H9 (cell line): Measurements from ENCODE around the gene ALDOA. TPM values are rescaled to one million over a fixed set of nuclear protein-coding genes. Genes with fewer than 3 reads are reported as not detected.
A peak's percentile ranks its signal among the peaks of the same experiment; 100 is the strongest.

Experiments
- DNase-seq: peaks from one replicate; pipeline ENCODE4 v3.0.0-alpha.2; 2017
- H2AFZ ChIP-seq: one replicate; pipeline ENCODE4 v1.6.1; 2013; ENCODE audit warnings: mild to moderate bottlenecking, low read length, control low read depth, moderate library complexity
- H2AK5ac ChIP-seq: 2 replicates; pipeline ENCODE4 v1.6.1; 2013; ENCODE audit warnings: low read length, control low read depth, mixed read lengths; ENCODE audit not compliant: insufficient read length
- H2BK120ac ChIP-seq: one replicate; pipeline ENCODE4 v1.6.1; 2013; ENCODE audit warnings: low read depth, mild to moderate bottlenecking, low read length, control low read depth, inconsistent platforms; ENCODE audit not compliant: poor library complexity, severe bottlenecking
- H2BK12ac ChIP-seq: 2 replicates; pipeline ENCODE4 v1.6.1; 2013; ENCODE audit warnings: low read length, control low read depth, mixed read lengths, low read depth; ENCODE audit not compliant: insufficient read length
- H2BK15ac ChIP-seq: 2 replicates; pipeline ENCODE4 v1.6.1; 2013; ENCODE audit warnings: low read depth, low read length, control low read depth
- H2BK20ac ChIP-seq: one replicate; pipeline ENCODE4 v1.6.1; 2013; ENCODE audit warnings: low read depth, mild to moderate bottlenecking, low read length, control low read depth, inconsistent platforms; ENCODE audit not compliant: poor library complexity, severe bottlenecking
- H2BK5ac ChIP-seq: 2 replicates; pipeline ENCODE4 v1.6.1; 2013; ENCODE audit warnings: low read length, control low read depth, mixed read lengths; ENCODE audit not compliant: insufficient read length
- H3K14ac ChIP-seq: 2 replicates; pipeline ENCODE4 v1.6.1; 2013; ENCODE audit warnings: low read length, control low read depth; ENCODE audit not compliant: insufficient read depth
- H3K18ac ChIP-seq: 2 replicates; pipeline ENCODE4 v1.6.1; 2013; ENCODE audit warnings: low read depth, mild to moderate bottlenecking, mixed read lengths, low read length, control low read depth; ENCODE audit not compliant: insufficient read length
- H3K23ac ChIP-seq: 2 replicates; pipeline ENCODE4 v1.6.1; 2013; ENCODE audit warnings: low read length, control low read depth, mixed read lengths, low read depth; ENCODE audit not compliant: insufficient read length
- H3K23me2 ChIP-seq: 2 replicates; pipeline ENCODE4 v1.6.1; 2013; ENCODE audit warnings: low read depth, mild to moderate bottlenecking, mixed read lengths, low read length, control low read depth; ENCODE audit not compliant: insufficient read length, poor library complexity, severe bottlenecking
- H3K27ac ChIP-seq: 2 replicates; pipeline ENCODE4 v1.5.1; 2013; ENCODE audit warnings: low read length, control low read depth, mixed read lengths, low read depth; ENCODE audit not compliant: insufficient read length
- H3K27me3 ChIP-seq: 2 replicates; pipeline ENCODE4 v1.6.1; 2013; ENCODE audit warnings: low read length, control low read depth, inconsistent platforms; ENCODE audit not compliant: insufficient read depth
- H3K4ac ChIP-seq: 2 replicates; pipeline ENCODE4 v1.6.1; 2013; ENCODE audit warnings: low read depth, mild to moderate bottlenecking, control low read depth, inconsistent platforms, low read length, moderate library complexity
- H3K4me1 ChIP-seq: 2 replicates; pipeline ENCODE4 v1.6.1; 2013; ENCODE audit warnings: low read length, control low read depth, inconsistent platforms; ENCODE audit not compliant: insufficient read depth
- H3K4me2 ChIP-seq: 2 replicates; pipeline ENCODE4 v1.6.1; 2013; ENCODE audit warnings: low read length, control low read depth, mixed read lengths; ENCODE audit not compliant: insufficient read length, insufficient read depth
- H3K56ac ChIP-seq: 2 replicates; pipeline ENCODE4 v1.6.1; 2013; ENCODE audit warnings: low read depth, mild to moderate bottlenecking, mixed read lengths, low read length, control low read depth; ENCODE audit not compliant: insufficient read length
- H3K79me1 ChIP-seq: 2 replicates; pipeline ENCODE4 v1.6.1; 2013; ENCODE audit warnings: low read depth, mild to moderate bottlenecking, moderate library complexity, low read length, control low read depth, inconsistent platforms; ENCODE audit not compliant: insufficient read depth, poor library complexity, severe bottlenecking
- H3K79me2 ChIP-seq: 2 replicates; pipeline ENCODE4 v1.6.1; 2013; ENCODE audit warnings: low read length, control low read depth, inconsistent platforms; ENCODE audit not compliant: insufficient read depth
- H3K9ac ChIP-seq: 2 replicates; pipeline ENCODE4 v1.6.1; 2013; ENCODE audit warnings: low read length, control low read depth, mixed read lengths; ENCODE audit not compliant: insufficient read length; ENCODE audit errors: extremely low read depth
- H3K9me3 ChIP-seq: one replicate; pipeline ENCODE4 v1.6.1; 2013; ENCODE audit warnings: low read depth, low read length, inconsistent platforms; ENCODE audit not compliant: control insufficient read depth
- H3T11ph ChIP-seq: one replicate; pipeline ENCODE4 v1.6.1; 2013; ENCODE audit warnings: mild to moderate bottlenecking, low read length, control low read depth, inconsistent platforms
- H4K20me1 ChIP-seq: one replicate; pipeline ENCODE4 v1.6.1; 2013; ENCODE audit not compliant: control insufficient read depth, insufficient read length, insufficient read depth
- H4K5ac ChIP-seq: 2 replicates; pipeline ENCODE4 v1.6.1; 2013; ENCODE audit warnings: low read depth, mild to moderate bottlenecking, mixed read lengths, low read length, control low read depth; ENCODE audit not compliant: insufficient read length
- H4K8ac ChIP-seq: replicated peaks from 2 replicates; pipeline ENCODE4 v1.6.1; 2013; ENCODE audit warnings: low read length, control low read depth, mixed read lengths, low read depth; ENCODE audit not compliant: insufficient read length
- H4K91ac ChIP-seq: 2 replicates; pipeline ENCODE4 v1.6.1; 2013; ENCODE audit warnings: low read depth, mild to moderate bottlenecking, moderate library complexity, mixed read lengths, low read length, control low read depth; ENCODE audit not compliant: insufficient read length
- H3K27ac Mint-ChIP-seq, 3 experiments: 2 replicates in 2 of 3; 3 replicates in 1 of 3; pipeline ENCODE4 v1.8.0; 2020 to 2021; ENCODE audit warnings: mixed read lengths in 3 of 3, mild to moderate bottlenecking in 1 of 3, moderate library complexity in 1 of 3
- H3K27me3 Mint-ChIP-seq: 2 replicates; pipeline ENCODE4 v1.8.0; 2021; ENCODE audit warnings: low read depth, mild to moderate bottlenecking, moderate library complexity, mixed read lengths
- H3K36me3 Mint-ChIP-seq, 3 experiments: 2 replicates in 2 of 3; 3 replicates in 1 of 3; pipeline ENCODE4 v1.8.0; 2020 to 2021; ENCODE audit warnings: low read depth in 3 of 3, mixed read lengths in 3 of 3; ENCODE audit not compliant: insufficient read depth in 1 of 3
- H3K4me1 Mint-ChIP-seq, 2 experiments: 2 replicates each; pipeline ENCODE4 v1.8.0; 2020; ENCODE audit warnings: mixed read lengths in 2 of 2
- H3K4me3 Mint-ChIP-seq, 2 experiments: 2 replicates in 1 of 2; 3 replicates in 1 of 2; pipeline ENCODE4 v1.8.0; 2020 to 2021; ENCODE audit warnings: mild to moderate bottlenecking in 2 of 2, mixed read lengths in 2 of 2, moderate library complexity in 1 of 2
- H3K9me3 Mint-ChIP-seq, 2 experiments: 2 replicates in 1 of 2; 3 replicates in 1 of 2; pipeline ENCODE4 v1.8.0; 2020; ENCODE audit warnings: mild to moderate bottlenecking in 2 of 2, mixed read lengths in 2 of 2, moderate library complexity in 1 of 2
- CTCF ChIP-seq: fragments of 200-600 bp; sonication (generic); conservative IDR thresholded peaks from 3 replicates; pipeline ENCODE4 v1.8.0; 2021; ENCODE audit warnings: antibody characterized with exemption, mild to moderate bottlenecking
- WGBS: extraction: QIAGEN DNeasy Blood & Tissue Kit; methylation state at CpG from one replicate; pipeline ENCODE4 v1.1.7; 2013; ENCODE audit warnings: missing lambda C conversion rate, low lambda C conversion rate, mixed read lengths; ENCODE audit not compliant: insufficient read length; ENCODE audit errors: extremely low coverage; 5-methylcytosine and 5-hydroxymethylcytosine counted together
- total RNA-seq: library from RNA; stranded (reverse); gene quantifications from 2 replicates; pipeline ENCODE4 v1.2.1, GENCODE V29; 2021

ALDOA gene
- total RNA-seq, 1 experiment from 2014 or later, result 1,356 TPM

DNA sequence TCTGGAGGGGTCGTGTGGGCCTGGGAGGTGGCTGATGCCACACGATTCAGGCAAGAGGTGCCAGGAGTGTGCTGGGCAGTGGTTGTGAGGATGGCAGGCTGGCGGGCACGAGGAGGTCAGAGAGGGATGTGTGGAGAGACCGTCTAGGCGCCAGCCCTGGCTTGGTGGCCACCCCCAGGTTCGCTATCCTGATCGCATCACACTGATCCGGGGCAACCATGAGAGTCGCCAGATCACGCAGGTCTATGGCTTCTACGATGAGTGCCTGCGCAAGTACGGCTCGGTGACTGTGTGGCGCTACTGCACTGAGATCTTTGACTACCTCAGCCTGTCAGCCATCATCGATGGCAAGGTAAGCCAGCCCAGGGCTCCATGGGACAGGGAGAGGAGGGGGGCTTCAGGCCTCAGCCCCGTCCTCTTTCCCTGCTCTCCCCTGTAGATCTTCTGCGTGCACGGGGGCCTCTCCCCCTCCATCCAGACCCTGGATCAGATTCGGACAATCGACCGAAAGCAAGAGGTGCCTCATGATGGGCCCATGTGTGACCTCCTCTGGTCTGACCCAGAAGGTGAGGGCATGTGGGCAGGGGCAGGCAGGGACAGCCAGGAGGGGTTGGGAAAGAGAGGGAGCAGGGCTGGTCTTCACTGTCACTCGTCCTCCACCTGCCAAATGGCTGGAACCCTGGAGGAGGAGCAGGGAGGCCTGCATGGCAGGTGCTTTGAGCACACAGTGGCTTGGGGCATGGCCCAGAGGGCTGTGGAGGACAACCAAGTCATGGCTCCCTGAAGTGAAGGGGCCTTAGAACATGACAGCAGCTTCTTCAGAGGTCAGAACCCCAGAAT is 17.9 kb downstream of the ALDOA start:
- Histone ChIP-seq H3T11ph (no peak overlapping the region), H3K18ac (no peak overlapping the region), H2BK120ac (no peak overlapping the region), H2BK5ac (no peak overlapping the region), H3K9ac (no peak overlapping the region), H3K23me2 (no peaks in the 10 kb centered on the region), H3K9me3 (no peaks in the 10 kb centered on the region), H3K56ac (no peak overlapping the region), H2BK12ac (no peak overlapping the region), H2AFZ (no peak overlapping the region), H3K79me2 (peaks cover 2% of the 10 kb centered on the region; the same call in 1 of the 2 replicates), H3K14ac (no peak overlapping the region), H2BK20ac (no peak overlapping the region), H3K23ac (no peak overlapping the region), H3K4me1 (no peaks in the 10 kb centered on the region), H2AK5ac (no peak overlapping the region), H4K20me1 (no peaks in the 10 kb centered on the region), H3K79me1 (peaks cover 3% of the 10 kb centered on the region), H4K5ac (no peak overlapping the region), H3K27ac (no peak overlapping the region), H3K4ac (no peak overlapping the region), H2BK15ac (no peak overlapping the region), H3K27me3 (no peaks in the 10 kb centered on the region), H4K8ac (no peak overlapping the region), H3K4me2 (no peak overlapping the region), H4K91ac (no peak overlapping the region)
- H3K27me3 Mint-ChIP-seq, result 0 out of 2 replicates have a peak, but pooled peaks cover 2% of the 10 kb centered on the region
- no peaks in the 10 kb centered on the region for H3K4me1 Mint-ChIP-seq
- peak overlapping the region in 2 of 3 experiments; percentile 18 to 31; a peak in 2 of 7 replicates for H3K27ac Mint-ChIP-seq
- H3K36me3 Mint-ChIP-seq, result peaks cover 41 to 70% (median 67%) of the 10 kb centered on the region in 3 experiments
- no peak for DNase-seq
- no peak overlapping the region for H3K4me3 Mint-ChIP-seq
- TF ChIP-seq CTCF, result no peak
- no CpG with 5 or more reads among the region's 24 CpGs for WGBS
- no peaks in the 10 kb centered on the region for H3K9me3 Mint-ChIP-seq
